ENCODE measurements around the gene OTP. TPM values are rescaled to one million over a fixed set of nuclear protein-coding genes. Genes with fewer than 3 reads are reported as not detected.

The OTP gene
- total RNA-seq, 2 donors from 2014 or later: not detected

Other genes starting within 250 kb of the OTP start
- 100 to 1,000 TPM in 1 of 2 donors, 10 to 100 TPM in 1; 48.9 to 129 TPM for gene WDR41, start 146.4 kb downstream of the OTP start, total RNA-seq
- 10 to 100 TPM; 70.0 TPM for gene TBCA, start 137.6 kb upstream of the OTP start, total RNA-seq